Activated naive CD8-positive, alpha-beta T cell treated with anti-CD3 and anti-CD28 coated beads, Interleukin-2, amount 50 U/mL, for 16 hours (primary cell): ENCODE data around the gene JADE1.
A peak's percentile ranks its signal among the peaks of the same experiment; 100 is the strongest.

ENCODE experiments used
- DNase-seq: peaks from one replicate; pipeline ENCODE4 v3.0.0-alpha.2; 2020; ENCODE audit warnings: low read depth, low spot score

JADE1 gene

GRCh38 chr4:128809477-128810330, at the start of gene JADE1:
TSS of gene JADE1 (plus strand) at chr4:128809700. CDS start at chr4:128831759, 22,059 bp downstream.
- DNase-seq, result peak; percentile 86

- no peak for DNase-seq
Measured at GRCh38 chr4:128766781-128767180, 42.7 kb upstream of the JADE1 start.

- no peak for DNase-seq
Measured at GRCh38 chr4:128768373-128768996, 41.0 kb upstream of the JADE1 start.

GRCh38 chr4:128769011-128769410, 40.5 kb upstream of the JADE1 start:
- DNase-seq, result no peak

- no peak for DNase-seq
Measured at GRCh38 chr4:128770807-128771206, 38.7 kb upstream of the JADE1 start.

- no peak for DNase-seq
Measured at GRCh38 chr4:128775477-128775876, 34.0 kb upstream of the JADE1 start.

GRCh38 chr4:128775916-128776315, 33.6 kb upstream of the JADE1 start:
- DNase-seq, result no peak

- DNase-seq, result no peak
Measured at GRCh38 chr4:128776794-128777216, 32.7 kb upstream of the JADE1 start.

- no peak for DNase-seq
Measured at GRCh38 chr4:128780688-128781087, 28.8 kb upstream of the JADE1 start.

GRCh38 chr4:128782076-128782715, 27.3 kb upstream of the JADE1 start:
- DNase-seq, result peak; percentile 18

- no peak for DNase-seq
Measured at GRCh38 chr4:128782875-128783614, 26.5 kb upstream of the JADE1 start.

- DNase-seq, result no peak
Measured at GRCh38 chr4:128787509-128788311, 21.8 kb upstream of the JADE1 start.

- no peak for DNase-seq
Measured at GRCh38 chr4:128793859-128794672, 15.4 kb upstream of the JADE1 start.

GRCh38 chr4:128796934-128797333, 12.6 kb upstream of the JADE1 start:
- DNase-seq, result no peak

- no peak for DNase-seq
Measured at GRCh38 chr4:128800284-128800683, 9.2 kb upstream of the JADE1 start.

- DNase-seq, result no peak
Measured at GRCh38 chr4:128800701-128801284, 8.7 kb upstream of the JADE1 start.

GRCh38 chr4:128802680-128803628, 6.5 kb upstream of the JADE1 start:
- DNase-seq, result no peak

- DNase-seq, result no peak
Measured at GRCh38 chr4:128803783-128804182, 5.7 kb upstream of the JADE1 start.
